ENCODE data around the gene TBC1D8B. TPM values are rescaled to one million over a fixed set of nuclear protein-coding genes. Genes with fewer than 3 reads are reported as not detected.

The TBC1D8B gene
- total and polyA plus RNA-seq, 2 of the 13 experiments (the other 11 are each of a cell fraction or from before 2014, with no cell fraction given), result 6.2 to 7.2 TPM

Other genes starting within 250 kb of the TBC1D8B start
- gene RADX, start 190.7 kb upstream of the TBC1D8B start, total RNA-seq (2016; rRNA removed; fragmentation: Illumina TruSeq; extraction: Trizol), result 2.6 and 2.7 TPM in 2 replicates
- gene RADX, start 190.7 kb upstream of the TBC1D8B start, polyA plus RNA-seq (2011; rRNA removed), result 1.1 and 1.3 TPM in 2 replicates
- 9.7 and 18.5 TPM in 2 replicates for gene RNF128, start 76.0 kb upstream of the TBC1D8B start, total RNA-seq (2016; rRNA removed; fragmentation: Illumina TruSeq; extraction: Trizol)
- 42.8 and 43.5 TPM in 2 replicates for gene RNF128, start 76.0 kb upstream of the TBC1D8B start, polyA plus RNA-seq (2011; rRNA removed)
- gene RIPPLY1, start 100.7 kb downstream of the TBC1D8B start, total RNA-seq (2016; rRNA removed; fragmentation: Illumina TruSeq; extraction: Trizol), result 0.49 and 0.86 TPM in 2 replicates
- gene RIPPLY1, start 100.7 kb downstream of the TBC1D8B start, polyA plus RNA-seq (2011; rRNA removed), result 0.33 and 0.41 TPM in 2 replicates
- gene CLDN2, start 117.7 kb downstream of the TBC1D8B start, total RNA-seq (2016; rRNA removed; fragmentation: Illumina TruSeq; extraction: Trizol), result 1.1 and 1.5 TPM in 2 replicates
- gene CLDN2, start 117.7 kb downstream of the TBC1D8B start, polyA plus RNA-seq (2011; rRNA removed), result 1.0 and 1.3 TPM in 2 replicates
- 17.6 and 24.5 TPM in 2 replicates for gene MORC4, start 197.5 kb downstream of the TBC1D8B start, total RNA-seq (2016; rRNA removed; fragmentation: Illumina TruSeq; extraction: Trizol)
- 5.4 and 7.3 TPM in 2 replicates for gene MORC4, start 197.5 kb downstream of the TBC1D8B start, polyA plus RNA-seq (2011; rRNA removed)

All from HepG2 (cell line).